ENCODE measurements around the gene CNIH3.

CNIH3 gene

DNA sequence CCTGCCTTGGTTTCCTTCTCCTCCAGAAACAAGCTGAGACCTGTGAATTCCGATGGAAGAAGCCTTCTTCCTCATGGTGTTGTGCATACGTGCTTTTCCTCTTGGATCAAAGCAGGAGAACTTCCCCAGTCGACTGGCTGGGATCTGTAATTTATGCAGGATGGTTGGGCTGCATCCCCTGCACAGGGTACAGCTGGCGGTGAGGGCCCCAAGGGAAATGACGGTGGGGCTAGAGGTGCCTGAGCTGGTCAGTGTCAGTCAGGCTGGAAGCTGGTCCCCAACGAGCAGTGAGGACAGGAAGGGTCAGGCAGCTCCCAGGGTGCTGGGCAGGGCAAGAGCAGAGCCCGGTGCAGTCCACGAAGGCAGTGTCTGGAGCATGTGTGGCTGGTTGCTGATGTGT lies 106.7 kb downstream of the CNIH3 start:
- DNase-seq (ENCODE audit: low read depth) = no peak

DNA sequence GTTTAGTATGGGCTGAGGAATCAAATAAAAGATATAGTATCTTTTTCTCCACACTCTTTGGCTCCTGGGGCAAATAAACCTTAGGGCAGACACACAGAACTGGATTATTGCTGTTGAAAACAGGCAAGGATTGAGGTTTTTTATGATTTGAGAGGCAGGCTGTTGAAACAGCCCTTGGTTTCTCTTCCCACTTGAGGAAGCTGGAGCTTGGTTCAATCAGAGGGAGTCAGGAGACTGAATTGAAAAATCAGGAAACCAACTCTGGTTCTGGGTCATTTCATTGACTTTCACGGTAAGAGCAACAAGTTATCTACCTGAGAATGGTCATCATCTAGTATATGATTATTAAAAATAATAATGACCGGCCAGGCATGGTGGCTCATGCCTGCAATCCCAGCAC lies 108.4 kb downstream of the CNIH3 start:
- no peak for DNase-seq (ENCODE audit: low read depth)

DNA sequence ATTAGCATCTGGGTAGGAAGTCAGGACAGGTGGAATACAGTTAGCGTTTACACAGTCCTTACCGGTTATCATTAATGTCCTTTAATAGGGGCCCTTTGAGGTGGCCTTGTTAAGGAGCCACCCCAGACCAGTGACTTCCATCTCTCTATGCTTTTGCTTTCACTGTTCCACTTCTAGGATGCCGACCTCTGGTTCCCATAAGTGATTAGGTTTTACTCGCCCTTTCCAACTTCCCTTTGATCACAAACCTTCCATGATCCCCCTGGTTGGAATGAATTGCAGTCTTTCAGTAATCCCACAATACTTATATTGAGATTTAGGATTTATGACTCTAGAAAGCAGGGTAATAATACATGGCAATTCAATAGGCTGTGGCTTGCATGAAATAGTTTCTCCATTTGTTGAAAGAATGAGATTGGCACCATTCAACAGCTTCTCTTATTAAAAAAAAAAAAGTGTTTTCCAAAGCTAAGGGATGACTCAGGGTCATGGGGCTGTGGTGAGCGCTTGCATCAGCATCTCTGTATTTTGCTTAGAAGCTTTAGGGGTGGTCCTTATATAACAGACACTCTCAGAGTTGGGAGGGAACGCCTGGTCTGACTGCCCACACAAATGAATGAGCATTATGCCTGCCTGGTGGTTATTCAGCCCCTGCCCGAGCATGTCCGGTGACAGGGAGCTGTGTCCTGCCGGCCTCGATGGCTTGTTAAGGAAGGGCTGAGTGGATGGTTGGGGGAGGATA lies 110.5 kb downstream of the CNIH3 start:
- no peak for DNase-seq (ENCODE audit: low read depth)

- DNase-seq (ENCODE audit: low read depth) = no peak
Observed at GRCh38 chr1:224727351-224728289, 111.5 kb downstream of the CNIH3 start.

DNA sequence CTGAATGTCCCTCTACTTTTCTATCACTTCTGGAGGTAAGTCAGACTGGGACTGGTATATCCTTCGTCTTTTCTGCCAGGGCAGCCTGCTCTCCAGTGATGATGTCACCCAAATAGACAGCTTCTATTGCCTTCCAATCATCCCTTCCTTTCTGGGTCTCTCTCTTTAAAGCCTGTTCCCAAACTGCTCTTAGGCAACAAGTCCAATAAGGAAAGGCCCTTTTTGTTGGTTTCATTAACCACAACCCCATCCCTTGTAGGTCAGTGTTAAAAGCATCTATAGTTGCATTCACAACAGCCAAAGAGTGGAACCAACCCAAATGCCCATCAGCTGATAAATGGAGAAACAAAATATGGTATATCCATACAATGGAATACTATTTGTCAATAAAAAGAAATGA lies 114.4 kb downstream of the CNIH3 start:
- DNase-seq (ENCODE audit: low read depth) = no peak

DNA sequence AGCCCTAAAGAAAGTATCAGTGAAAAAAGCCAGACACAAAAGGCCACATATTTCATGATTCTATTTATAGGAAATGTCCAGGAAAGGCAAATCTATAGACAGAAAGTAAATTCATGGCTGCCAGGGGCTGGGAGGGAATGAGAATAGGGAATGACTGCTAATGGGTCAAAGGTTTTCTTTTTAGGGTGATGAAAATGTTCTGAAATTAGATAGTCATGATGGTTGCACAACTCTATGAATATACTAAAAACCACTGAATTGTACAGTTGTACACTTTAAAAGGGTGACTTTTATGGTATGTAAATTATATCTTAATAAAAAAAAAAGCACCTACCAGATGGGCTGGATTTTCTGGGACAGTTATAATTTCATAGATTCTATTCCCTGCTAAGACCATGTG lies 114.8 kb downstream of the CNIH3 start:
- no peak for DNase-seq (ENCODE audit: low read depth)

DNA sequence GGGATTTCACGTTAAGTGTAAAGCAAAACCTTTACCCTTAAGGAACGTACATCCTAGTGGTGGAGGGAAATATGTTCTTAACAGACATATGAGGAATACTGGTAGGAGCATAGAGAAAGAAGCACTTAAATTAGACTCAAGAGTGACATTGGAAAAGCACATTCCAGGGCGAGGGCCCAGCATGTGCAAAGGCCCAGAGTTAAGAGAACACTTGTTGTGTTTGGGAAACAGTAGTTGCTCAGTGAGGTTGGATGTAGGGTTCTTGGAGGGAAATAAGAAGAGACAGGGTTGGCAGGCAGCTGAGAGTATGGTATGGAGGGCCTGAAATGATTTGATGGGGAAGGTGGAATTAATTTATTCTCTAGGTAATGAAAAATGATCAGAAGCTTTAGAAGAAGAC lies 115.5 kb downstream of the CNIH3 start:
- no peak for DNase-seq (ENCODE audit: low read depth)

DNA sequence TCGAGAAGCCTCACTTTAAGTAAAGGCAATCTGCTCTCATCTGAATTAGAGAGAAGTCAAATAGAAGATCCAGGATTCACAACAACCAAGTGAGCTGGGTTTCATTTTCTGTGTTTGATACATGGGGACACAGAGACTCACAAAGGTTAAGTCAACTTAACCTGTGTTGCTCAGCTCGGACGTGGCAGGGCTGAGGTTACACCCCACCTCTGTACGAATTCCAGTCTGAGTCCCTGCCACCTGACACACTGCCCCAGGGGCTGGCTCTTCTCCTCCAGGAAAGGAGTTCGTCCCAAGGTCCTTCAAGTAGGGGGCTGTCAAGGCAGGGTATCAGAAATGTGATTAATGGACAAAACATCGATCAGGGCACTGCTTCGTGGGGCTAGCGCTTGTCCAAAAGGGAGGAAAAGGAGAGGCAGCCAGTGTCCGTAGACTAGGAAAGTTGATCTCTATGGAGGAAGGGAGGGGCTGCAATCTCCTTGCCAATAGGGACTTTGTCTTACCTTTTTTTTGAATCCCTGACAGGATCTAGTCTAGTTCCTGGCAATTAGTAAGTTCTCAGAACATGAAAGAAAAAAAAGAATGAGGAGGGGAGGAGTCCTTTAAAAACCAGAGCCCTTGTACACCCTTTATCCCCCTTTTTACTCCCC lies 116.4 kb downstream of the CNIH3 start:
- no peak for DNase-seq (ENCODE audit: low read depth)

DNA sequence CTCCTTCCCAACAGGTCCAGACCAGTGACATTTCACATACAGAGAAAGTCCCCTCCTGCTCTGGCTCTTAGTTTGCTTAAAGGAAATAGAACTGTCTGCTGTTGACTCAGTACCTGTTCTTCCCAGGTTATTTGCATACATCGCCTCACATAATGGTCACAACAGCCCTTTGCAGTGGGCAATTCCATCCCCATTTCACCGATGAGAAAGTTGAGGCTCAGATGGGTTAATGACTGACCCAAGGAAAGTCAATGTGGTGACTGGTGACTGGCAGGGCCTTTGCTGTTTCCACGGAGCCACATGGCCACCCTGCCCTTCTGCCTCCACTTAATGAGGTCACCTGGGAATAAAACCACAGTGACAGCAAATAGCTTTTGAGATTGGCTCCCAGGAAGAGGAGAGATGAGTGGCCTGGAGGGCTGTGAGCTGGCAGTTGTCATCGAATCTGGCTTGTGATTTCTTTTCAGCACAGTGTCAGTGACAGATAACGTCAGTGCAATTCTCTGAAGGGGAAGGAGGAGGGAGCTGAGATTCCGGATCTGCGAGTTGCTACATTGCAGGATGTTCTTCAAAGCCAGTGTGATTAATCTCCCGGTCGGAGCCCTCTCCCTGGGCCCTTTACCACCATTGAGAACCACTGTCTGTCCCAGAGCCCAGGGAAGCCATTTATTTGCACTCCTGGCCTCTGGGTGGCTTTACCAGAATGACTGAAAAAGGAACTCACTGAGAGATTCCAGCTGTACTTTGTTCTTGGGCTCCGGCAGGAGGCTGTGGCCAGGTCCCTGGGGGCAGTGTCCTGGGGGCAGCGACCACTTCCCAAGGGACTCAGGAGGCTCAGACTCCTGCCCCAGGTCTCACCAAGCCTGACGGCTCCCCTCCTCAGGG lies 117.2 kb downstream of the CNIH3 start:
- no peak for DNase-seq (ENCODE audit: low read depth)

- no peak for DNase-seq (ENCODE audit: low read depth)
Observed at GRCh38 chr1:224734261-224734935, 118.3 kb downstream of the CNIH3 start.

DNA sequence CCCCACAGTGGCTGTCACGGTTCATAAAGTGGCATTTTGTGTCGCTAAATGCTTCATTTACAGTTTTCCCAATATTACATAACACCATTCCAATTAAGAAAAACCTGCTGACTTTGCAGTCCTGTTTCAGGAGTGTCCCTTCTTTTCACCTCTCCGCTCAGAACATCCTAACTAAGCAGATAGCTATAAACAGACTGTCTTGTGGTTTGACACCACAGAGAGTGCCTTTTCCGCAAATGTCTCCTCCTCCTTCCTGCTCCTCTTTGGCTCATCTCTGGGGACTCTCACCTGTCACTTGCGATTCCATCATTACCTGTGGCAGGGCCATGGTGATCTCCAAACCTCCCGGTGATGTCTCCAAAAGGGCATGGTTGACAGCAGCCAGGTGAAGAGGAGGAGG lies 119.0 kb downstream of the CNIH3 start:
- no peak for DNase-seq (ENCODE audit: low read depth)

GRCh38 chr1:224736619-224737352 lies 120.7 kb downstream of the CNIH3 start:
- no peak for DNase-seq (ENCODE audit: low read depth)

- DNase-seq (ENCODE audit: low read depth) = no peak
Observed at GRCh38 chr1:224737353-224737727, 121.2 kb downstream of the CNIH3 start.

- no peak for DNase-seq (ENCODE audit: low read depth)
Observed at GRCh38 chr1:224739303-224739996, 123.3 kb downstream of the CNIH3 start.

DNA sequence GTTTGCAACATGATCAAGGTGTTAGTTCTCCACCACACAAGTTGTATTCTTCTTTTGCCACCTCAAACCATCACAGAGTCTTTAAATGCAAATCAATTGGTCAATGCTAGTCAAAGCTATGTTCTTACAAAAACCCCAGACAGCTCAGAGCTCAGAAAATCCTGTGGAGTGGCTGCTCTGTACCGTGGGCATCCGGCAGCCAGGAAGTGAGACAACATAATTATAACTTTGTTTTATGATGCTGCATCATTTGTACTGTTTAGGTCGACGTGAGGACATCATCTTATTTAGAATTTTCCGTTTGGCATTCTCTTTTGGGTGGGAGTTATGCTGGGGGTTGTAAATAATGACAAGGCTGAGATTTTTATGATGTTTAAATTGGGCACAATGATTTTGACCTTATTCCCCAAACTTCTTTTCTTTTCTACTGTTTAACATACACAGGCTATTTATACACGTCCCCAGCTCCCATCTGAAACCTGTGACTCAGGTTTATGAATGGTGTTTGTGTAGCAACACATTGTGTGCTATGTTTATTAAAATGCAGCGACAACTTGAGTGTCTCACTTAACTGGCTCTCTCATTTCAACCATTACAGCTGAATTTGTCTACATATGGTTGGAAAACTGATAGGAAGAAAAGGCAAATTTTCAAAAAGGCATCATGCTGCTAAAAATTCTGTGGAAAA lies 124.0 kb downstream of the CNIH3 start:
- no peak for DNase-seq (ENCODE audit: low read depth)

- no peak for DNase-seq (ENCODE audit: low read depth)
Observed at GRCh38 chr1:224740685-224741052, 124.6 kb downstream of the CNIH3 start.

DNA sequence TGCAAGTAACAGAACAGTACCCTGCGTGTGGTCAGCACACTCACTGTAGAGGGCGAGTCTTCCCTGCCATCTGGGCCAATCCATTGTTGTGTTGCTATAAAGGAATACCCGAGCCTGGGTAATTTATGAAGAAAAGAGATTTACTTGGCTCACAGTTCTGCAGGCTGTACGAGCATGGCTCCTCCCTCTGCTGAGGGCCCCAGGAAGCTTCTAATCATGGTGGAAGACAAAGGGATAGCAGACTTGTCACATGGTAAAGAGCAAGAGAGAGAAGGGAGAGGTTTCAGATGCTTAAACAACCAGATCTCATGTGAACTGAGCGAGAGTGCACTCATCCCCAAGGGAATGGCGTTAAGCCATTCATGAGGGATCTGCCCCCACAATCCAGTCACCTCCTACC lies 126.2 kb downstream of the CNIH3 start:
- no peak for DNase-seq (ENCODE audit: low read depth)

DNA sequence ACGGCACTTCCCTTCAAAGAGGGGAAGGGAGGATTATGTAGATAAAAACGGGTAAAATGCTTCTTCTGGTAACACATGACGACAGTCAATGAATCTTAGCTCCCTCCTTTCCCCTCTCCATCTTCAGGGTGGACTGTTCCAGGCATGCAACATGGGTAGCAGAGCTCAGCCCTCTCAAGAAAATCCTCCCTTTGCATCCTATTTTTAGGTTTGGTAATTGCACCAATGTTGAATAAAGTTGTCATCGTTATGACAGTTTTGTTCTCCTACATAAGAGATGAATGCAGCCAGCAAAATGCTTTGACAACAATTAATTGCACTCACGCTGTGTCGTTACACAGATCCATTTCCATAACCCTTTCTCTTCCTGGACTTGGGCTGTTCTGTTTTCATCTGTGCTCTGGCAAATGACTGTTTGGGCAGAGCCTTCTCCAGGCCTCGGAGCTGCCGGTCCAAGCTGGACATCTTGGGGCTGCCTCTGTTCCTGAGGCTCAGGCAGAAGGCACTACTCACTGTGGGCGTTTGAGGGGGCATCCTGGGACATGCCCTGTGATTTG lies 127.6 kb downstream of the CNIH3 start:
- DNase-seq (ENCODE audit: low read depth) = no peak

GRCh38 chr1:224744521-224744920 lies 128.4 kb downstream of the CNIH3 start:
- DNase-seq (ENCODE audit: low read depth) = no peak
